SH-SY5Y (cell line): ENCODE measurements around the gene XCL2.
A peak's percentile ranks its signal among the peaks of the same experiment; 100 is the strongest.

Source experiments
- GATA2 ChIP-seq: IDR thresholded peaks from 2 replicates; pipeline ENCODE4 v1.6.1; 2011; ENCODE audit warnings: mild to moderate bottlenecking, low read depth, low read length
- GATA3 ChIP-seq: IDR thresholded peaks from 2 replicates; pipeline ENCODE4 v1.6.1; 2011; ENCODE audit warnings: low read depth, mild to moderate bottlenecking, low read length, moderate library complexity

XCL2 gene

GRCh38 chr1:168529518-168529917 lies 14.3 kb downstream of the XCL2 start:
- TF ChIP-seq GATA2 = no peak
- no peak for TF ChIP-seq GATA3

DNA sequence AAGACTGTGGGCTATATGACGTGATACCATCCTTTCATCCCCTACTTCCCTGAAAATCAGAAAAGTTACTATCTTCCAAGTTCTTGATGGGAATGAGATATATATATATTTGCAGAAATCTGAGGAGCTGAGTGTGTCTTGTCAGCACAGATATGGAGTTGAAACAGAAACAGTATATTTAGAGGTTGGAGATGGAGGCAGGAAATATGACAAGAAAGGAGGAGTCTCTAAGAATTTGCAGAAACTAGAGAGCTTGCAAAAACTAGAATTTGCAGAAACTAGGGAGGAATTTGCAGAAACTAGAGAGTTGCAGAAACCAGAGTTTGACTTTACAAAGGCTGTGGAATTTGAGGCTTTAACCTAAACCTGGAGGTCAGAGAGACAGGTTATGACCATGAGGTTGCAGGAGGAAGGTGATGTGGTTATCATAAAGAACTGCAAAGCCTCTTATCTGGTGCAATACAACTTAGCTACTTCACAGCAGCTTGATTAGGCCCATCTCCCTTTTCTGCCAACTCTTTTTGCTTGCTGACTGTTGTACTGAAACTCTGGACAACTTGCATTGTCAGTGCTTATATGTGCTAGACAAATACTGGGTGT lies 22.3 kb downstream of the XCL2 start:
- no peak for TF ChIP-seq GATA2
- no peak for TF ChIP-seq GATA3

- TF ChIP-seq GATA2 (no peak), GATA3 (no peak)
These were observed 23.0 kb downstream of the XCL2 start for GRCh38 chr1:168520832-168521231.

DNA sequence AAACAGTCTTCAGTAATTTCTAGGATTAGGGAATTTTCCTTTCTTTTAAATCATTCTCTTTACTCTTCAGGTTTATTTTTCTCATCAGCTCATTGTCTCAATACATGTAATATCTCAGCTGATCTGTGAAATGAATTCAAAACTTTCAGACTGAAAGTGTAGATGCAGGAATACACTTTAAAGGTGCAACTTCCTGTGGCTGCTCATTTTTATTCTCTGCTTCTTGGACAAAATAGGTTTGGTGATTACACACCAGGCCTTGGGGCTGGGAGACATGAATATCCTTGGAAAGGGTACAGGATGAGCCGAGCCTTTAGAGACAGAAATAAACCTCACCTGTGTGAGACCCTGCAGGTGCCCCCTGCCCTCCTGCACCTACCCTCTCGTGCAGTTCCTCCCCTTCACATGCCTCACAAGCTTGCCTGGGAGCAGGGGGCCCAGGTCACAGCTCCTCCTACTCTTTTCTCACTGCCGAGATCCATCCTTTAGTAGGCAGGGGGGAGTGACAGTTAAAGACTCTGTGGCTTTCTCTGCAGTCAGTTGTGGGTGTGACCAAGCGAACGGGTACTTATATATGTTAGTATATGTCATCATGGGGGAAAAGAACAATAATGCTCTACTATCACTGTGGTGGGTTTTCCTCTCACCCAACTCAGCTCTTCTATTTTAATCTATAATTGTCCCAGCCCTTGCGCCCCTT lies 23.6 kb downstream of the XCL2 start:
- TF ChIP-seq GATA2 (no peak), GATA3 (no peak)

- TF ChIP-seq GATA2 (no peak), GATA3 (no peak)
These were observed 25.0 kb downstream of the XCL2 start for GRCh38 chr1:168518813-168519212.

DNA sequence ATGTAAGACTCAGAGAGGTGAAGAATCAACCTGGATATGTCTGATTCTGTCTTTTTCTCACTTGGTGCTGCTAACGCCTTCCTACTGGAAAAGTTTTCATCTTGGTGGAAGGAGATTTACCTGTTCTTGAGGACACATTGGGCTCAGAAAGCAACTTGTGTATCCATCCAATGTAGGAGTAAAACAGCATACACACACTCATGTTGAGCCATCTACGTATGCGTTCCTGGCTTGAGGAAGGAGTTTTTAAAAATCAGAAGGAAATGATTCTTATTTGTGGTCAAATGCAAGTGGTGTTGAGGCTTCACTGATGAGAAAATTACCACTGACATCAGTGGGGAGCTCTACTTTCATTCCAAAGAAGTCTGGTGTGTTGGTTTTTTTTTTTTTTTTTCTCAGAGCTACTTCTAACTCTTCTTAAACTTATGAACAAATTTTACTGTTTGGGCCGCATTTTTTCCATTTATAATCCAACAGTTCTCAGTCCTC lies 25.6 kb downstream of the XCL2 start:
- TF ChIP-seq GATA2 (no peak), GATA3 (no peak)

GRCh38 chr1:168514455-168514854 lies 29.3 kb downstream of the XCL2 start:
- TF ChIP-seq GATA2 (no peak), GATA3 (no peak)

DNA sequence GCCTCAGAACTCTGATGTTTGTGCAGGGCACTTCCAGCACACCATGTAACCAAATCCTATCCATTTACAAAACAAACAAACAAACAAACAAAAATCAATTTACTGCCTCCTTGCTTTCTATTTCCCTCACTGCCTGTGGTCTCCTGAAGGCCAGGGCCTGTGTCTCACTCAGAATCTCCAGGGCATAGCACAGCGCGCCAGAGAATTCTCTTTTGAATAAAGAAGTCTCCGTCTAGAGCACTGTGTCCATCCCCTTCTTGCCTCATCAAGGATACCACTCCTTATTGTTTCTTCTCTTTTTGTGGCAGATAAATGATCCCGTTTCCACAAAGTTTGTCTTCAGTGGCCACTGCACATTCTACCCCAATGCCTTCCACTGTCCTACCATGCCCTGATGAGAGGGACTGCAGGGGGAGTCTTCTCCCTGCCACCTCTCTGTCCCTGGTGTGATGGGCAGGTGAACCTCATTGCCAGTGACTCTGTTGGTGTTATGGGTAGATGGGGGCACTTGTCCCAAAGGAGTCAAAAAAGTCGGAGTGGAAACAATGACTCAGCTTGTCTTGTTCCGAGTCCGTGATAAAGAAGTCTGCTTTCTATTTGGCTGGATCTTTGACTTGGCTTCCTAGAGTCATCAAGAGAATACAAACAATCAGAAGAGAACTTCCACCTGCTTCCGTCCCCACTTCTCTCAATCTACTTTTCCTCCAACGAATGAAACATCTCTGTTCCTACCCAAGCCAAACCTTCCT lies 30.0 kb downstream of the XCL2 start:
- TF ChIP-seq GATA2 = no peak
- TF ChIP-seq GATA3 = no peak

DNA sequence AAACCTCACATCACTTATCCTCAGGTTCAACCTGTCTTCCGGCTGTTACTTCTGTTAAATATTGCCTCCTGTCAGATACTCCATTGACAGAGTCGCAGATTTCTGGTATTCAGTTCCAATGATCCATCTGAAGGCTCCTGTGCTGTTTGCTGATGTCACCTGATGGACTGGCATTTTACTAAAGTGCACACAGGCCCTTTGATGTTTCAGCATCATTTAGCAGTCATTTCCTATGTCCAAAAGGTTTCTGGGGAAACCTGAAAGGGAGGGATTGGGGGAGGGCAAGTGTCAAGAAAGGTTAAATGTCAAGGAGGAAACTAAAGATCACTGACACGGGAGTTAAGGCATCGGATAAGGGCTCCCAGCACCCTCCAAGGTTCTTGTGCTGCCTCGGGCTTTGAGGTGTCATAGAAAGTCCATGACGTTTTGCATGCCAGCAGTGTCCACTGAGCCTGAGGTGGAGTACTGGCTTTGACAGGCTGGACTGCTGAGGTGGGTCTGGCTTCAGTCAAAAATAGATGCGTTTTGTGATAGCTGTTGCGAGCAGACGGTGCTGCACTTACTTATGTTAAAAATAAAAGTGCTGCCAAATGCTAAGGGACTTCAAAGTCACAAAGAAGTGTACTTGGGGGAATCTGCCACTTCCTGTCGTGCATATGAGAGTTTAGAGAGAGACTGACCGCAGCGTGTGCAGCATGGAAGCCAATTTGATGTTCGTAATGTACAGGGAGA lies 30.8 kb downstream of the XCL2 start:
- TF ChIP-seq GATA3 = no peak
- TF ChIP-seq GATA2 = peak; percentile 76

GRCh38 chr1:168509875-168510791 lies 33.7 kb downstream of the XCL2 start:
- TF ChIP-seq GATA2 (no peak), GATA3 (no peak)

- no peak for TF ChIP-seq GATA2
- no peak for TF ChIP-seq GATA3
These were observed 34.6 kb downstream of the XCL2 start for GRCh38 chr1:168509210-168509609.

DNA sequence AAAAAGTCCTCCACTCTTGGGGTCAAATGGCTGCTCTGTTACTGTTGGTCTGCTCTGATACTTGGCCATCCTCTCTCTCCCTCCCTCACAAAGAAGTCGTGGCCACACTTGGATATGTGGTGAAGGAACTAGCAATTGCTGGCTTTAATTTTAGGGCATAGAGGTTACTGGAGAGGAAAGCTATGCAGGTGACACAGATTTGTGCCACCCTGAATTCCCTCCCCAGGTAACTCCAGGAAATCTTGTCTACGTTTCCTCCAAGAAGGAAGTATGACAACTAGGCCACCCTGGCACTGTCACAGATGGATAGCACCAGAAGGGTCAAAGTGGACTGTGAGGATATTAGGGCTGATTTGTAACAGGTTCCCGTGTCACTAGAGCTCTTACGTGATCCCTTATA lies 36.0 kb downstream of the XCL2 start:
- TF ChIP-seq GATA3 (no peak), GATA2 (no peak)

- no peak for TF ChIP-seq GATA2
- no peak for TF ChIP-seq GATA3
These were observed 36.6 kb downstream of the XCL2 start for GRCh38 chr1:168507231-168507630.

- TF ChIP-seq GATA2 = no peak
- TF ChIP-seq GATA3 = no peak
These were observed 37.5 kb downstream of the XCL2 start for GRCh38 chr1:168506204-168506819.
